ENCODE results near the gene ANTXR1. TPM values are rescaled to one million over a fixed set of nuclear protein-coding genes. Genes with fewer than 3 reads are reported as not detected.
"Not testable (repeated sequence)": the region's sequence is repeated elsewhere in the genome, so short reads cannot be mapped to it uniquely, and the experiment has no call there.

ANTXR1 gene
- total RNA-seq, 1 donor from 2014 or later: 87.8 TPM

DNA sequence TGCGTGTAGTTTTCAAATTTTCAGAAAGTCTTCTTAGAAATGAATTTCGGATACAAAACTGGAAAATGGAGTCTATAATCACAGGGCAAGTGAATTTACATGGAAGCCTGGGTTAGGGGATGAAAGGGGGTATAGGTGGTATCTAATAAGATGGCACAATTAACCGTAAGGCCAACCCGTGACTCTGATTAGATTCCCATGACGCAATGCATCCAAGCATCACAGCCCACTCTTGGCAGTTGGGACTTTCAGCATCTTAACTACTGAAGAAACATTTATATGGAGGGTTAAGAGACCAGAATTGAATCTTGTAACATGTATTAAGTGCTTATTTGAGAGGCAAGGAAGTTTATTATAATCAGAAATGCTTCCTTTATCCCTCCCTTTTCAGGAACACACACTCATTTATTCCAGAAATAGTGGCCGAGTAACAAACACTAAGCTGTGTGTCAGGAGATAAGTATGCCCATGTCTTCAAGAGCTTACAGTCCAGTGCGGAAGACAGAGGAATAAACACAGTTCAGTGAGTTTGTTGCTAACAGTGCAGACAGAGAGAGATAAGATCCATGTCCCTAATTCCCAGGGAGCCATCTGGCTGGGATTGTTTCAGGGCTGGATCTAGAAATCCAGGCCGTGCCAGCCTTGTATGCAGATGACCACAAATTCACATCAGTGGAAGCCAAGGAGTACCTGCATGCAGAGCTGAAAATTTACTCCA, 151.2 kb downstream of the ANTXR1 start:
- DNase-seq (ENCODE audit: low spot score): no peak

DNA sequence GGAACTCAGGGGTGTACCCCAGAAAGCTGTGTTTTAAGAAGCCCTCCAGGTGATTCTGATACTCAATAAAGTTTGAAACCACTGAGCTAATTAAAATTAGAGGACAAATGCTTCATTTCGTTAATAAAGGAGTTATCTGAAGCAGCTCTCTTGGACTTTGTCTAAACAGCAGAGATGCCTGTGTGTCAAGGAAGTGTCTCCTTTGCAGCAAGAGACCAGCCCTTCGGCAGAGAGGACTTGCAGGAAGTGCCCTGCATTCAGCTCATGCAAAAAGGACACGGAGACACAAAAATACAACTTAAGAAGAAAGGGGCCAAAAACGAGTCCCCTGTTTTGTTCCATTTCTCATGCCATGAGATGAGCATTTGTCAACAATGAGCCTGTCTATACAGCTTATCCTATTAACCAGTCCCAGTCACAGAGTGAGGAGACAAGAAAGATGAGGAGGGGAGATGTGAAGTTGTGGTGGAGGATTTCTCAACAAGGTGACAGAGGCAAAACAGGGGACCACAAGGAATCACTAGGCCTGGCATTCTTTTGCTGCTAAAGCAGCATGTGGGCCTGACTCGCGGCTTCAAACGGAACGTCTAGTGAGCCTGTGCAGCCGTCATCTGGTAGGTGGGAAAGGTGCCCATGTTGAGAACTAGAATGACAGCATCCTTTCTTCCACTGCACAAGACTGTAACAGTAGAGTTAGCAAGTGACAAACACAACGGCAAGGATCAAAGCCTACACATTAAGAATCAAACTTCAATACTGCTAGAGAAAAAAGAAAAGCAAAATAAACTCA, 152.3 kb downstream of the ANTXR1 start:
- DNase-seq (ENCODE audit: low spot score): no peak

- DNase-seq (ENCODE audit: low spot score): no peak
These were observed 153.5 kb downstream of the ANTXR1 start for GRCh38 chr2:69166465-69166811.

DNA sequence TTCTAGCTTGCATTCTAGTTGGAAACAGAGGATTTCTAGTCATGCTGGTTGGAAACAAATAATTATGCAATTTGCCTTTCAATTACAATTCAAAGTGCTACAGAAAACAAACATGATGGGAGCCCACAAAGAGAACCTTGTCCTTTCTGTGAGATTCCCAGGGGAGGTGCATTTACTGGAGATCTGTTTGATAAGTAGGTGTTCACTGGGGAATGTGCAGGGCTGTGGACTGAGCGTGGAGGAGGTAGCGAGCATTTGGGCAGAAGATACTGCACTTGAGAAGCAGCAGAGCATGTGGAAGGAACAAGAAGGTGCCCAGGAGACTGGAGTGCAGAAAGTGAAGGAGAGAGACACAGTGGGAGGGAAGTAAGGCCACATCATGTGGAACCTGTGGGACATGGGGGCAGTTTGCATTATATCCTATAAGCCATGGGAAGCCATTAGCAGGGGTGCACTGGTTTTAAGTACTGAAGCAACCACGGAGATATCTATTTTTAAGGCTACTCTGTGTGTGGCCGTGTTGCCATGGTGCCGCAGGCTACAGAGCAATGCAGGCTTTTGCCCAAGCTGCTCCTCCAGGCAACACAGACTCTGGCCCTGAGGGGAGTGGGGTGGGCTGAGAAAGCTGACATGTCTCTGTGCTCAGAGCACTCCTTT, 154.0 kb downstream of the ANTXR1 start:
- no peak for DNase-seq (ENCODE audit: low spot score)

- DNase-seq (ENCODE audit: low spot score): no peak
These were observed 154.5 kb downstream of the ANTXR1 start for GRCh38 chr2:69167469-69167822.

DNA sequence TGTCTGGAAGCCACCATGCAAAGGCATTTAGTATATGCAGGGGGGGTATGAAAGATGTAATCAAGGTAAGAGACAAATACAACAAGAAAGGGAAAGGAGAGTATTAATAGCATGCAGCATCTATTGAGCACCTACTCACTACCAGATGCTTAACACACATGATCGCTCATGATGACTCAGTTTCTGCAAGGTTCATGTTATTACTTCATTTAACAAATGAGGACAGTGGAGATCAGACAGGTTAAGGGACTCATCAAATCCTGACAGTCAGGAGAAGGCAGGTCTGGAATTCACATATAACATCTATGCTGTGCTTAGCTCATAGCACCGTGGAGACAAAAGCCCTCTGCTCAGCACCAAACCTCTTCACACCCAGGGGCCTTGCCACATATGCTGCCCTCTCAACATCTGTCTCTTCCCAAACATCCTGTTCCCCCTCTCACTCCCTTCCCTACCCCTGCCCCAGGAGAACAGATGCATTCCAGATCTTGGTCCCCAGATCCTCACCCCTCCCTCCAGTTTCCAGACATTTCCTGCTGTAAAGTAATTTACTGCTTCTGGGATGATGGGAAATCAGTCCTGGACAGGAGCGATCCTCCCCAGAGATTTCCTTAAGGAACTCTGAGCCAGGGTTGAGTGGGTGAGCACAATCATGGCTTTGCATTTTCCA, 155.3 kb downstream of the ANTXR1 start:
- DNase-seq (ENCODE audit: low spot score): no peak

GRCh38 chr2:69168950-69169654, 156.1 kb downstream of the ANTXR1 start:
- no peak for DNase-seq (ENCODE audit: low spot score)

- no peak for DNase-seq (ENCODE audit: low spot score)
These were observed 156.8 kb downstream of the ANTXR1 start for GRCh38 chr2:69169655-69170389.

- no peak for DNase-seq (ENCODE audit: low spot score)
These were observed 157.7 kb downstream of the ANTXR1 start for GRCh38 chr2:69170661-69171060.

DNA sequence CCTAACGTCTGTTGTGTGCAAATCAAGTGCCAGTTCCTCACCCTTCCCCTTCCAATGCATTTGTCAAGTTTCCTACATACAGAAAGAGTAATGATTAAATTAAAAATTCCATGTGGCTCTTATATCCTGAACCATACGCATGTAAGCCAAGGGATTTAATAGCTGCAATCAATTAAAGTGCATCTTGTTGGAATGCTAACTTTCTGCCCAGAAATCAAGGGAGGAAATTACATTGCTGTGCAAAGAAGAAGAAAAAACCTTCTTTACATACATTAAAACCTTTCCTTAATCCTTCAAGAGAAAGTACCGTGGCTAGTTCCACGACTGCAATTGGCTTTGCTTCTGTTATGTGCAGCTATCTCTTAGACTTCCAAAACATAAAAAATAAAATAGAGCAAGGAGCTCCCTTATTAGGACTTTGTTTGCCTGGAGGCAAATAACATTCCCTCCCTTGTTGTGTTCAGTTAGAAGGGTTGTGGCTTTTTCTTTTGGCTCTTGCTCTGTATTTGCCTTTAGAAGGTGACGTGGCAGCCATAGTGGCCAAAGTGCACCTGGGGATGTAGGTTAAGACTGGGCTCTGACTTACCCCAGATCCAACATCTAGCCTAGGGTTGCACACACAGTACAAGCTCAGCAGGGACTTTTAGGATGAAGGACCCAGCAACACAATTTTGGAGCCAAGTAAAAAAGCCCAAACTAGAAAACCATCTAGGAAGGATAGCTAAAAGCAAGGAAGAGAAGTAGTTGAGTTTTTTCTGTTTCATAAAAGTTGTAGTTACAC, 158.3 kb downstream of the ANTXR1 start:
- DNase-seq (ENCODE audit: low spot score): no peak

- no peak for DNase-seq (ENCODE audit: low spot score)
These were observed 159.0 kb downstream of the ANTXR1 start for GRCh38 chr2:69171897-69172525.

DNA sequence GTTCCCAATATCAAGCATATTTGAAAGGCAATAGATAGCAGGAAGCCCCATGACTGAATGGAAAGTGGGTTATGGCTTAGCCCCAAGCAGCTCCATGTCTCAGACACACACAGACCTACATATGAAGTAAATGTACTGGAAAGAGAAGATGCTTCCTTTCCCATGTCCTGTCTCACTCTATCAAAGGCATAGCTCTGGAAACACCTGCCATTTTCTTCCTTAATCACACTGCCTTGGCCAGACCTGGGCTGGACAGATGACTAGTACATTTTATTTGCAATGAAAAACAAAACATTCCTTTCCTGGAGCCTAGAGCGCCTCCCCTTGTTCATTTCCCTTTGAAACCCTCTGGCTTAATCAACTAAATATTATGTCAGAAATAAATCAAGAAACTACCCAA, 160.7 kb downstream of the ANTXR1 start:
- no peak for DNase-seq (ENCODE audit: low spot score)

GRCh38 chr2:69174211-69174610, 161.2 kb downstream of the ANTXR1 start:
- not testable (repeated sequence) for DNase-seq (ENCODE audit: low spot score)

DNA sequence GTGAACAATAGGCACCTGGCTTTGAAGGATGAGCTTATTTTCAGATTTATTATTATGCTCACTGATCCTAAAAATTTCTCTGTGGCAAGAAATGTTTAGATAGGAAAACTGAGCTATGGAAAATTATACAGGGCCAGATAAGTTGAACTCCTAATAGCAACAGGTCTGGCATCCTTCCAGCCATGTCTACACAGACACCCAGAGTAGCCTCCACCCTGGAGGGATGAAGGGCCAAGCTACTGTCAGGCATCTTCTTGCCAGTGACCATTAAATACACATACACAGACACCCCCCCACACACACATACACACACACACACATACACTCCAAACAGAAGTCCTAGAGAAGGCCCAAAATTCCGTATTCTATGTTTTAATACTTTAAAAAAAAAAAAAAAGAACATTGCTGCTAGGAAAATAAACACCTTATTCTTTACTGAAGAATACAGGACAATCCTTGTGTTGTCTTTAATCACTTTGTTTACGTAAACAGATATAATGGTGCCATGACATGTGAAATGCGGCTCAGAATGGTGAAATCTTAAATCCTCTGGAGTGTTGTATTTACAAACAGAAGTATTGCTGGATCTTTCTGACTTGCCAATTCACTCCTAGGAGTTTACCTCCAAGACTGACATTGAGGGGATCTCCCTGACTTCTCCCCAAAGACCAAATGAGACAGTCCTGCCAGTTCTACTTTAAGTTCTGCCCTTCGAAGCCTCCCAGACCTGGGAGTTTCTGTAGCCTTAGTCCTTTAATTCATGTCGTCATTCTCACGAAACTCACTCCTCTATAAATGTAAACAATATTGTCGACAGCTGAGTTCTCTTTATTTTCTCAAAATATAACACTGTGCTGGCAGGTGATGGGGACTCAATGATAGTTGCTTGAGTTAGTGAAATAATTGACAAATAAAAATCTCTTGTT, 163.1 kb downstream of the ANTXR1 start:
- DNase-seq (ENCODE audit: low spot score): no peak

DNA sequence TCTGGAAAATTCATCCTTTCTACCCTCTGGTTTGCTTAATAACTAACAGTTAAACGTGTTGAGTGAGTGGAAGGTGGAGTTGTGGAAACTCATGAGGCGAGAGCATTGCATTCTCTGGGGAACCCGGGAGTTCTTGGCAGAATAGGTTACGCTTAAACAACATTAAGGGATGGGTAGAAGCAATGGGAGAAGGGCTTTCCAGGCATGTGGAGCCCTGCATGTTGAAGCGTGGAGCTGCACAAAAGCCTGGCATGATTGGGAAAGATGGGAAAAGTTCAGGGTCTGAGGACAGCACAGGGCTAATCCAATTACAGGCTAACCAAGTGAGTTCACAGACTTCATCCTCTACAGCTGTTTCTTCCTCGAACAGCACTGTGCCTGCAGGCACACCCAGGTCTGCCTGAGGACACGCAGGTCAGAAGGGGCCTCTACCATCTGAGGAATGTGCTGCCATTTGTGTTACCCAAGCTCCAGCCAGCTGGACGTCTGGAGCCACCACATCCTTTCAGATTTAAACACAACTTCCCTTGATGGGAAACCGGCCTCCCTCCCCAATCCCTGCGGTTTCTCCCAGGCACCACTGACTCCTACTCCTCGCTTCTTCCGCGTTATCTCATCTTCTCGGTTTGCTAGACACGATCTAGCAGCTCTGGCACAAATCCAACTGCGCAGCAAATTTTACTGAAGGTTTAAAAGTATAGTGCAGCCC, 164.2 kb downstream of the ANTXR1 start:
- DNase-seq (ENCODE audit: low spot score): peak; percentile 69

DNA sequence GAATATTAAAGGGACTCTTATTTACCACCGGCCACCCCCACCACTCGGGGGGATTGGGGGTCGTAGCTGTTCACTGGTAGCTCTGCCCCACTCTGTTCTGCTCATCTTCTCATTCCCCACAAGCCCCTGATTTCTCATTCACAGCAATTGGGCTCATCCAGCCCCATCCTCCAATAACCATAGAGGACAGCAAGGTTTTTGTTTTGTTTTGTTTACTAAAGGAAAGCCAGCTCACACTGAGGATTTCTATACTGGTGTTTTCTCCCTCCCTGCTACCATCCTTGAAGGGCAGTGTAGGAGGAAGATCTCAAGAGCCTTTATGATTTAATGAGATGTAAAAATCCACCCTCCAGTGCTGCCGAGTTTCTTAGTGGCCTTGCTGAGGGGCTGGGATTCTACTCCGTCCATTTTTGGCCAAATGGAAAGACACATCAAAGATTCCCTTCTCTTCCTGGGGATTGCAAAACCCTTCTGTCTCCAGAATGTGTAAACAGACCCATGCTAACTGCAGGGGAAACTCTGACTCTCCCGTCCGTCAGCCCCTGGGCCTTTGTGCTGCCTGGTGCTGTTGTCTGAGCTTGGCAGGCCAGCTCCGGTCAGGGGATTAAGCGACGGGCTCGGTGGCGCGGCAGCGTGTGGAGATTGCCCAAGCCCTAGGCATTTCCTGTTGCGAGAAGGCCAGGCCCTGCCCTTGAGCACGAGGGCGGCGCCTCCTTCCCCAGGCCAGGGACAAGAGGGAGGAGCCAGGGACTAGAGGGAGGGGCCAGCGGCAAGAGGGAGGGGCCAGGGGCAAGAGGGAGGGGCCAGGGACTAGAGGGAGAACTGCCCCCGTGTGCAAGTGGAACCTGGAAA, 165.0 kb downstream of the ANTXR1 start:
- peak; percentile 92 for DNase-seq (ENCODE audit: low spot score)

GRCh38 chr2:69178756-69179155, 165.8 kb downstream of the ANTXR1 start:
- DNase-seq (ENCODE audit: low spot score): no peak

All from ureter (tissue), 1 donor.